IMR-90 (cell line): Measurements from ENCODE around the gene IQCE. TPM values are rescaled to one million over a fixed set of nuclear protein-coding genes. Genes with fewer than 3 reads are reported as not detected.

Experiments used
- ATAC-seq: fragments of 200-7000 bp; cut with Tn5 transposase; 2 replicates; pipeline ENCODE4 v1.9.1; 2020; ENCODE audit warnings: low read depth, mild to moderate bottlenecking, moderate library complexity
- BruUV-seq: library from RNA; stranded (reverse); fragments of 400-500 nt; replicated peaks from 2 replicates; lab custom pipeline; 2021; lab: Mats Ljungman, UMichigan
- CTCF ChIA-PET: fragments of 300-600 bp; formaldehyde crosslinking; extraction: SDS; loops from one replicate; lab custom pipeline; 2021; ENCODE audit warnings: antibody characterized with exemption; lab: Yijun Ruan, JAX
- POLR2A ChIA-PET: fragments of 300-600 bp; sonication (Branson Sonifier 250); formaldehyde crosslinking; loops from one replicate; lab custom pipeline; 2022; ENCODE audit warnings: antibody characterized with exemption; ENCODE audit not compliant: unreplicated experiment; lab: Charles Lee
- DNase-seq: peaks from one replicate; pipeline ENCODE4 v3.0.0; 2013
- H2AFZ ChIP-seq: replicated peaks from 2 replicates; pipeline ENCODE3; 2013; ENCODE audit warnings: low read length, mild to moderate bottlenecking; ENCODE audit not compliant: poor library complexity
- H2AK5ac ChIP-seq: 2 replicates; pipeline ENCODE4 v1.6.1; 2013; ENCODE audit warnings: low read depth, low read length, inconsistent platforms
- H2AK9ac ChIP-seq: replicated peaks from 2 replicates; pipeline ENCODE3; 2013; ENCODE audit warnings: mild to moderate bottlenecking, low read depth, low read length, moderate library complexity; ENCODE audit not compliant: poor library complexity
- H2BK120ac ChIP-seq: 2 replicates; pipeline ENCODE4 v1.6.1; 2013; ENCODE audit warnings: low read depth, low read length, inconsistent platforms
- H2BK15ac ChIP-seq: 3 replicates; pipeline ENCODE4 v1.6.1; 2013; ENCODE audit warnings: low read depth, low read length, inconsistent platforms
- H2BK20ac ChIP-seq: 2 replicates; pipeline ENCODE4 v1.6.1; 2013; ENCODE audit warnings: low read depth, mild to moderate bottlenecking, inconsistent platforms, low read length, moderate library complexity
- H2BK5ac ChIP-seq: 2 replicates; pipeline ENCODE4 v1.6.1; 2013; ENCODE audit warnings: mild to moderate bottlenecking, low read depth, low read length, inconsistent platforms; ENCODE audit not compliant: poor library complexity, severe bottlenecking
- H3K14ac ChIP-seq: replicated peaks from 2 replicates; pipeline ENCODE4 v1.6.1; 2013; ENCODE audit warnings: low read depth, low read length, inconsistent platforms
- H3K18ac ChIP-seq: 2 replicates; pipeline ENCODE4 v1.6.1; 2013; ENCODE audit warnings: low read depth, low read length, control low read depth
- H3K23ac ChIP-seq: 2 replicates; pipeline ENCODE4 v1.6.1; 2013; ENCODE audit warnings: low read depth, low read length, inconsistent platforms
- H3K27ac ChIP-seq: 2 replicates; pipeline ENCODE4 v1.5.1; 2013; ENCODE audit warnings: mild to moderate bottlenecking, control low read depth, low read length; ENCODE audit not compliant: insufficient read depth
- H3K27me3 ChIP-seq: 2 replicates; pipeline ENCODE4 v1.6.1; 2013; ENCODE audit warnings: low read length; ENCODE audit not compliant: control insufficient read depth, insufficient read depth
- H3K36me3 ChIP-seq: 2 replicates; pipeline ENCODE4 v1.6.1; 2013; ENCODE audit warnings: low read length, mixed read lengths; ENCODE audit not compliant: control insufficient read depth, insufficient read depth
- H3K4ac ChIP-seq: 2 replicates; pipeline ENCODE4 v1.6.1; 2013; ENCODE audit warnings: low read depth, low read length, inconsistent platforms
- H3K4me1 ChIP-seq: 2 replicates; pipeline ENCODE4 v1.6.1; 2013; ENCODE audit warnings: low read length, mixed read lengths; ENCODE audit not compliant: control insufficient read depth, insufficient read depth
- H3K4me2 ChIP-seq: 2 replicates; pipeline ENCODE4 v1.6.1; 2013; ENCODE audit warnings: low read depth, mild to moderate bottlenecking, control low read depth, low read length, moderate library complexity
- H3K4me3 ChIP-seq: 2 replicates; pipeline ENCODE4 v1.5.1; 2013; ENCODE audit warnings: low read depth, mild to moderate bottlenecking, control low read depth, low read length, moderate library complexity; ENCODE audit not compliant: insufficient read depth
- H3K56ac ChIP-seq: 2 replicates; pipeline ENCODE4 v1.6.1; 2013; ENCODE audit warnings: low read length, inconsistent platforms; ENCODE audit not compliant: insufficient read depth; ENCODE audit errors: extremely low read depth
- H3K79me1 ChIP-seq, 2 experiments: 2 replicates each; pipeline ENCODE4 v1.6.1; 2013; ENCODE audit warnings: low read length in 2 of 2, inconsistent platforms in 1 of 2, low read depth in 1 of 2
- H3K9ac ChIP-seq: 2 replicates; pipeline ENCODE4 v1.6.1; 2013; ENCODE audit warnings: low read depth, low read length, control low read depth
- H3K9me1 ChIP-seq: 2 replicates; pipeline ENCODE4 v1.6.1; 2013; ENCODE audit warnings: low read length, inconsistent platforms; ENCODE audit not compliant: insufficient read depth
- H3K9me3 ChIP-seq: 2 replicates; pipeline ENCODE4 v1.6.1; 2013; ENCODE audit warnings: low read length; ENCODE audit not compliant: control insufficient read depth, insufficient read depth
- H4K20me1 ChIP-seq: 2 replicates; pipeline ENCODE4 v1.6.1; 2013; ENCODE audit warnings: low read length, inconsistent platforms; ENCODE audit not compliant: insufficient read depth
- H4K5ac ChIP-seq: 2 replicates; pipeline ENCODE4 v1.6.1; 2013; ENCODE audit warnings: mild to moderate bottlenecking, low read depth, low read length, control low read depth
- H4K8ac ChIP-seq, 2 experiments: 2 replicates each; pipeline ENCODE4 v1.6.1; 2013; ENCODE audit warnings: low read depth in 2 of 2, low read length in 2 of 2, control low read depth in 1 of 2, inconsistent platforms in 1 of 2
- H4K91ac ChIP-seq: 2 replicates; pipeline ENCODE4 v1.6.1; 2013; ENCODE audit warnings: low read depth, low read length, inconsistent platforms; ENCODE audit not compliant: insufficient read depth
- BHLHE40 ChIP-seq: fragments of 150-350 bp; IDR thresholded peaks from 2 replicates; pipeline ENCODE4 v1.6.1; 2016; ENCODE audit warnings: mild to moderate bottlenecking, low read depth, low read length
- CEBPB ChIP-seq: IDR thresholded peaks from 2 replicates; pipeline ENCODE4 v1.6.1; 2012; ENCODE audit warnings: low read depth, low read length, improper control_type of control experiment
- RCOR1 ChIP-seq: IDR thresholded peaks from 2 replicates; pipeline ENCODE4 v1.6.1; 2012; ENCODE audit warnings: mild to moderate bottlenecking, low read length, improper control_type of control experiment; ENCODE audit not compliant: insufficient replicate concordance
- SMC3 ChIP-seq: fragments of 150-350 bp; IDR thresholded peaks from 2 replicates; pipeline ENCODE4 v1.6.1; 2016; ENCODE audit warnings: low read depth, mild to moderate bottlenecking, antibody characterized with exemption, low read length, moderate library complexity
- WGBS, 2 experiments: methylation state at CpG; one replicate each; pipeline versions ENCODE4 v1.1.5 to v1.1.7; 2013; ENCODE audit warnings: missing lambda C conversion rate in 2 of 2; ENCODE audit not compliant: insufficient read length in 1 of 2; ENCODE audit errors: extremely low coverage in 2 of 2; 5-methylcytosine and 5-hydroxymethylcytosine counted together
- dilution Hi-C: fragments of 300-500 bp; cut with HindIII; formaldehyde crosslinking; loops from one replicate; pipeline ENCODE4 v1.14.3; 2018; ENCODE audit warnings: low sequenced_read_pairs; ENCODE audit not compliant: unreplicated experiment
- in situ Hi-C: fragments of 300-500 bp; cut with MboI; formaldehyde crosslinking; loops from 3 replicates; pipeline ENCODE4 v1.14.3; 2019; ENCODE audit warnings: low sequenced_read_pairs, inconsistent platforms, mixed read lengths
- intact Hi-C: fragments of 100-400 bp; cut with micrococcal nuclease; formaldehyde crosslinking; loops from 2 replicates; pipeline ENCODE4 v1.10.0; 2022
- polyA plus RNA-seq, 3 experiments: library from polyadenylated mRNA; depleted of rRNA; stranded (reverse); fragments of >200 nt; gene quantifications; 2 replicates each; pipeline ENCODE4 v1.2.3, GENCODE V29; 2012; ENCODE audit warnings: low replicate concordance in 1 of 3
- total RNA-seq: library from RNA; depleted of rRNA; stranded (reverse); fragments of >200 nt; gene quantifications from 2 replicates; pipeline ENCODE4 v1.2.3, GENCODE V29; 2012
- TF ChIP-seq, protein P1 (sequence below): fragments of 150-350 bp; IDR thresholded peaks from 2 replicates; pipeline ENCODE4 v1.6.1; 2017; ENCODE audit warnings: mild to moderate bottlenecking, antibody characterized with exemption, low read length, low read depth

IQCE gene
- total and polyA plus RNA-seq, 2 of the 4 experiments (the other 2 are of a cell fraction) = 5.0 to 6.3 TPM

DNA sequence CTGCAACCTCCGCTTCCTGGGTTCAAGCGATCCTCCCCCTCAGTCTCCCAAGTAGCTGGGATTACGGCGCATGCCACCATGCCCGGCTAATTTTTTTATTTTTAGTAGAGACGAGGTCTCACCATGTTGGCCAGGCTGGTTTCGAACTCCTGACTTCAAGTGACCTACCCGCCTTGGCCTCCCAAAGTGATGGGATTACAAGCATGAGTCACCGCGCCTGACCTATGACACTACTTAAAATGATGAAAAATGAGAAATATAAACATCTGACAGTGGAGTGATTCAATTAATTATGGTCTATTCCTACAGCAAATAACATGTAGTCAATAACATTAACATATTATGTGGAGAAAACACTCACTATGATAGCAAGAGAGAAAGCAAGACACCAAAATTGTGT lies 5.7 kb upstream of the IQCE start:
- no peak for DNase-seq
- H3K14ac ChIP-seq = no peak overlapping the region
- H3K27ac ChIP-seq = no peak overlapping the region
- BruUV-seq = no TSS peak
- peaks cover 8% of the 10 kb centered on the region; the same call in 1 of the 2 replicates for H3K9me1 ChIP-seq
- no peaks in the 10 kb centered on the region for H3K27me3 ChIP-seq
- no peak overlapping the region for H4K8ac ChIP-seq
- intact Hi-C loops (no loop called here), in situ Hi-C loops (no loop called here), dilution Hi-C loops (no loop called here)
- H3K56ac ChIP-seq = no peak overlapping the region
- H3K4me3 ChIP-seq = no peak overlapping the region
- H3K79me1 ChIP-seq = peaks cover 13 to 32% of the 10 kb centered on the region in 2 experiments
- WGBS, 2 experiments = 94% methylated on average over 6 of the region's 10 CpGs; no CpG with 5 or more reads in 1 of the 2 experiments
- peaks cover 7% of the 10 kb centered on the region for H3K4me1 ChIP-seq
- H2BK15ac ChIP-seq = no peak overlapping the region
- no peak overlapping the region for H4K5ac ChIP-seq
- H3K9me3 ChIP-seq = no peaks in the 10 kb centered on the region
- ATAC-seq = no peak
- no peak overlapping the region for H2AK9ac ChIP-seq
- peaks cover 6% of the 10 kb centered on the region; the same call in 1 of the 2 replicates for H4K20me1 ChIP-seq
- no peak overlapping the region for H3K23ac ChIP-seq
- H2BK5ac ChIP-seq = no peak overlapping the region
- no peak overlapping the region for H4K91ac ChIP-seq
- CTCF ChIA-PET = no interaction called here
- TF ChIP-seq, protein P1, sequence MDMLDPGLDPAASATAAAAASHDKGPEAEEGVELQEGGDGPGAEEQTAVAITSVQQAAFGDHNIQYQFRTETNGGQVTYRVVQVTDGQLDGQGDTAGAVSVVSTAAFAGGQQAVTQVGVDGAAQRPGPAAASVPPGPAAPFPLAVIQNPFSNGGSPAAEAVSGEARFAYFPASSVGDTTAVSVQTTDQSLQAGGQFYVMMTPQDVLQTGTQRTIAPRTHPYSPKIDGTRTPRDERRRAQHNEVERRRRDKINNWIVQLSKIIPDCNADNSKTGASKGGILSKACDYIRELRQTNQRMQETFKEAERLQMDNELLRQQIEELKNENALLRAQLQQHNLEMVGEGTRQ = no peak
- no peak for TF ChIP-seq BHLHE40
- no peak for TF ChIP-seq RCOR1
- TF ChIP-seq CEBPB = no peak
- TF ChIP-seq SMC3 = no peak
- peaks cover 7% of the 10 kb centered on the region for H3K36me3 ChIP-seq
- POLR2A ChIA-PET = no interaction called here
- H2BK20ac ChIP-seq = no peak overlapping the region
- H3K9ac ChIP-seq = no peak overlapping the region
- H3K4me2 ChIP-seq = no peak overlapping the region
- H2AFZ ChIP-seq = no peak overlapping the region
- H2AK5ac ChIP-seq = no peak overlapping the region
- H3K18ac ChIP-seq = no peak overlapping the region
- no peak overlapping the region for H3K4ac ChIP-seq
- no peak overlapping the region for H2BK120ac ChIP-seq
